PFSK-1 (cell line): ENCODE results near the gene ADORA2B.

Experiments used
- POLR2AphosphoS5 ChIP-seq: IDR thresholded peaks from 2 replicates; pipeline ENCODE4 v1.6.1; 2012; ENCODE audit warnings: low read depth, mild to moderate bottlenecking, control low read depth, low read length, moderate library complexity
- TF ChIP-seq, protein P1 (sequence below), 2 experiments: IDR thresholded peaks; 2 replicates each; pipeline versions ENCODE4 v1.6.1 to v1.8.0; 2011 to 2012; ENCODE audit warnings: low read depth in 2 of 2, low read length in 2 of 2, control low read depth in 1 of 2, inconsistent platforms in 1 of 2, mild to moderate bottlenecking in 1 of 2, moderate library complexity in 1 of 2; ENCODE audit not compliant: insufficient read depth in 1 of 2

- TF ChIP-seq POLR2AphosphoS5, result no peak
- TF ChIP-seq, protein P1, sequence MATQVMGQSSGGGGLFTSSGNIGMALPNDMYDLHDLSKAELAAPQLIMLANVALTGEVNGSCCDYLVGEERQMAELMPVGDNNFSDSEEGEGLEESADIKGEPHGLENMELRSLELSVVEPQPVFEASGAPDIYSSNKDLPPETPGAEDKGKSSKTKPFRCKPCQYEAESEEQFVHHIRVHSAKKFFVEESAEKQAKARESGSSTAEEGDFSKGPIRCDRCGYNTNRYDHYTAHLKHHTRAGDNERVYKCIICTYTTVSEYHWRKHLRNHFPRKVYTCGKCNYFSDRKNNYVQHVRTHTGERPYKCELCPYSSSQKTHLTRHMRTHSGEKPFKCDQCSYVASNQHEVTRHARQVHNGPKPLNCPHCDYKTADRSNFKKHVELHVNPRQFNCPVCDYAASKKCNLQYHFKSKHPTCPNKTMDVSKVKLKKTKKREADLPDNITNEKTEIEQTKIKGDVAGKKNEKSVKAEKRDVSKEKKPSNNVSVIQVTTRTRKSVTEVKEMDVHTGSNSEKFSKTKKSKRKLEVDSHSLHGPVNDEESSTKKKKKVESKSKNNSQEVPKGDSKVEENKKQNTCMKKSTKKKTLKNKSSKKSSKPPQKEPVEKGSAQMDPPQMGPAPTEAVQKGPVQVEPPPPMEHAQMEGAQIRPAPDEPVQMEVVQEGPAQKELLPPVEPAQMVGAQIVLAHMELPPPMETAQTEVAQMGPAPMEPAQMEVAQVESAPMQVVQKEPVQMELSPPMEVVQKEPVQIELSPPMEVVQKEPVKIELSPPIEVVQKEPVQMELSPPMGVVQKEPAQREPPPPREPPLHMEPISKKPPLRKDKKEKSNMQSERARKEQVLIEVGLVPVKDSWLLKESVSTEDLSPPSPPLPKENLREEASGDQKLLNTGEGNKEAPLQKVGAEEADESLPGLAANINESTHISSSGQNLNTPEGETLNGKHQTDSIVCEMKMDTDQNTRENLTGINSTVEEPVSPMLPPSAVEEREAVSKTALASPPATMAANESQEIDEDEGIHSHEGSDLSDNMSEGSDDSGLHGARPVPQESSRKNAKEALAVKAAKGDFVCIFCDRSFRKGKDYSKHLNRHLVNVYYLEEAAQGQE (IDR thresholded peaks at IDR 0.05; ENCODE audit: insufficient read depth in 1 of 2, low read depth in 2 of 2, low read length in 2 of 2), result no peak
Measured at GRCh38 chr17:15957608-15958307, 12.8 kb downstream of the ADORA2B start.
